ENCODE data around the gene DENND11.
A peak's percentile ranks its signal among the peaks of the same experiment; 100 is the strongest.

DENND11 gene

DNA sequence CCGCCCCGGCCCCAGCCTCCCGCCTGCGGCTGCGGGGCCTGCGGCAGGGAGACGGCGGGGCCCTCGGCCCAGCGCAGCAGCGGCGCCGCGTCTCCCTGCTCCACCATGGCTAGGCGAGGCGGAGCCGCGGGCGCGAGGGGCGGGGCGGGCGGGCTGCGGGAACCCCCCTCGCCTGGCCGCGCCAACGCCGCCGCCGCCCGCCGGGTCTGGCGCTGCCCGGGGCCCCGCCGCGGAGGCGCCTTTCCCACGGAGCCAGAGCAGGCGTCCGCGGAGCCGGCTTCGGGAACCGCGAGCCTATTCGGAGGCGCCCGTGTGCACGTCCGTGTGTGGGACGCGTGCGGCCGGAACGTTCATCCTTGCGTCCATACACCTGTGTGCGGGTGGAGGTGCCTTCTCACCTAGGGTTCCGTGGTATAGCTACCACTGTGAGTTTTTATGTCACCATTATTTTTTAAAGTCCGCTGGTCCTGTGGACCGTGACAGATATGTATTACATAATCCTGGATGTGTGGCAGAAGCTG is at the start of gene DENND11:
DENND11 (minus strand) TSS at position 120 of the 521 bp plus-strand sequence; CDS start at position 107, 13 bp downstream.
- peak; percentile 50 to 55 for DNase-seq

GRCh38 chr7:141748396-141748795 is 46.4 kb upstream of the DENND11 start:
- no peak for DNase-seq

DNA sequence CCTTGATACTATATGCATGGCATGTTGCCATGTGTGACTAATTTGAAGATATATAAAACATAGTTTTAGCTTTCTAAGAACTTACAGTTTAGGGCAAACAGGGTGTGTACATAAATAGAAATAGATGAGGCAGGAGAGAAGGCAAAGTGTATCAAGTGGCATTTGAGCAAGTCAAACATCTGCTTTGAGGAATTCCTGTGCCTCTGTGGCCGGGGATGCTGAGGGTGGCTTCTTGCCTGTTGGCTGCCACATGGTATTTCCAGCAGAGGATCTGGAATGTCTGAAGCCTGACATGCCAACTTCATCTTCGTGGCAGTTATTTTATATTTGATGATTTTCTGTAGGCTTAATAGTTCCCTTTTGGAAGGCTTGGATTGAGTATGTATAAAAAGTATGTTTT is 42.2 kb upstream of the DENND11 start:
- DNase-seq = no peak

GRCh38 chr7:141742229-141742628 is 40.3 kb upstream of the DENND11 start:
- DNase-seq = no peak

GRCh38 chr7:141739250-141739649 is 37.3 kb upstream of the DENND11 start:
- DNase-seq = no peak

GRCh38 chr7:141738592-141739013 is 36.6 kb upstream of the DENND11 start:
- no peak for DNase-seq

GRCh38 chr7:141737836-141738591 is 36.0 kb upstream of the DENND11 start, which contains the start of gene SSBP1:
SSBP1 (plus strand) TSS chr7:141738358; CDS start chr7:141739167, 809 bp downstream.
- peak; percentile 89 to 92 for DNase-seq

- peak in 1 of 2 experiments; percentile 12 for DNase-seq
Measured at GRCh38 chr7:141737118-141737835, 35.3 kb upstream of the DENND11 start.

DNA sequence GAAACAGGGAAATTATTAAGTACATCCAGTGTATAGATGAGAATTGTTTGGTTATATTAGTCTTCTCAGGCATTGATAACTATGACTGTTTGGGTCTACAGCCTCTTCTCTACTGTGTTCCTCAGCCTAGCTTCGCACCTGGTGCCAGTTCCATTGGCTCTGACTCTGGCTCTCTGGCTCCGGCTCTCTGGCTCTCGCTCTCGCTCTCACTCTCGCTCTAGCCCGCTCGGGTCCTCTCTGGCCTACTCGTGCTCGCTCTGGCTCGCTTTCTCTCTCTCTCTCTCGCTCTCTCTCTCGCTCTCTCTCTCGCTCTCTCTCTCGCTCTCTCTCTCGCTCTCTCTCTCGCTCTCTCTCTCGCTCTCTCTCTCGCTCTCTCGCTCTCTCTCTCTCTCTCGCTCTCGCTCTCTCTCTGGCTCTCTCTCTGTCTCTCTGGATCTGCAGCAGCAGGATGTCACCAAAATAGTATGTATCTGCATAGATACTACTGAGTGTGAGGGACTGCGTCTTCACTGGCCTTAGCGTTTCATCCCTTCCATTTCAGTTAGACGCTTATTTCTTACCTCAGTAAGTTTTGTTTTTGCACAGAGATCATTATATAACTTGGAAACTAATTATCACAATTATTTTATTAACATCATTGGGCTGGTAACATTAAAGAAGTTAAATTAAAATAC is 29.6 kb upstream of the DENND11 start:
- DNase-seq = no peak

- DNase-seq = no peak
Measured at GRCh38 chr7:141729020-141729419, 27.1 kb upstream of the DENND11 start.

- no peak for DNase-seq
Measured at GRCh38 chr7:141722529-141722928, 20.6 kb upstream of the DENND11 start.

DNA sequence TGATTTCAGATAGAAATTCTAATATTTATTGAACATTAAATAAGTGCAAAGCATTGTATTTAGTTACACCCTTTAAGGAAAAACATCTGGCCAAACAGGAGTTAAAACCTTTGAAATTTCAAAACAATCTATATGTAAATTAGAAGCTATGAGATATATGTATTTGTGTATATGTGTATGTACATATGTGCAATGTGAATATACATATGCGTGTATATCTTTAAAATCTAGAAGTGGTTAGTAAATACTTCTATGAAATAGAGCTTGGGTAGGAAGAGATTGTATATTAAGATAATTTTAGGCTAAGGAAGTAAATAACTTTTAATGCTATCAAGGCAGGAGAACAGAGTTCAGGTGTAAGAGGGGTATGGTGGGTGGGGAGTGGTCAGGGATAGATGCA is 15.5 kb upstream of the DENND11 start:
- no peak for DNase-seq

DNA sequence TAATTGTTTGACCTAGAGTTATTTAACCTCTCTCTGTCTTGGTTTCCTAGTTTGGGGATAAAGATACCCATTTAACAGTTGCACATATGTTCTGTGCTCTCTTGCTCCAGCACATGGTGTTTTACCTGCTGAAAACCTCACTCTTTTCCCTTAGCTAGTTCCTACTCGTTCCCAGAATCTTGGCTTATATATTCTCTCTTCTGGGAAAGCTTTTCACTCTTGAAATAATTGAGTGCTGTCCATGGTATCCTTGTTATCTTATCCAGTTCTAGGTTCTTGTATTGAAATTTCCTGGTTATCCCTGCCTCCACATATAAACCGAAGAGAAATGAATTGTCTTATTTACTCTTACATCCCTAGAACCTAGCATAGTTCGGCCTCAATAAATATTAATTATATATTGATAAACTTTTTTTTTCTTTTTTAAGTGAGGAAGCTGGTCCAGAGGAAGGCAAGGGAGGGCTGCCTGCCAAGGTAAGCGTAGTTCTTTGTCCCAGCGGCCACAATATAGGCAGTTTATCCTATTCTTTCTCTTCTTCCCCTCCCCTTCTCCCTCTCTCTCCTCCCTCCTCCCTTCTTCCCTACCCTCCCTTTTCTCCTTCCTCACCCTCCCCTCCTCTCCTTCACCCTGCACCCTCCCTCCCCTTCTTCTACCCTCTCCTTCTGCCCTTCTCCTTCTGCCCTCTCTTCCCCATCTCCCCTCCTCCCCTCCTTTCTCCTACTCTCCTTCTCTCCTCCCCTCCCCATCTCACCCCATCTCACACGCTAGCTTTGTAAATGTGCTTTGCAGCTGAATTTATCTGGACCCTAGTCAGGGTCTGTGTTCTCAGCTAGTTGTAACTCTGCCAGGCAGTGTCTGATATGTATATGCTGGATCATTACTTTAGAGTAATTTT is 14.1 kb upstream of the DENND11 start:
- no peak for DNase-seq

DNA sequence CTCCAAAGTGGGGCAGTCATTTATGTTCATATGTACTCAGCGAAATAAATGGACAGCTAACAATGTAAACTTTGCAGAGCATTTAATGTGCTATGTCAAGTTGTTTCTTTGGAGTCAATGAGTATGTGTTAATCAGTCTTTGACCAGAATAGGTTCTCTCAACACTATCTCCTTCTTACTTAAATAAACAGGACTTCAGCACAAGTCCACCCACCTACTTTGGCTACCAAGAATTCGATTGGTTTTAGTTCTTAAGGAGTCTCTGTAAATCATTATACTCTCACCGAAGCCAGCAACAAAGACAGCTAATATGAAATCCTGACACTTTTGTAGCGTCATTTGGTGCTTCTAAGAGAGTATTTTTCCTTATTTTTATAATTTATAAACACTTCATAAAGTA is 13.1 kb upstream of the DENND11 start:
- no peak for DNase-seq

- no peak for DNase-seq
Measured at GRCh38 chr7:141714571-141714970, 12.6 kb upstream of the DENND11 start.

DNA sequence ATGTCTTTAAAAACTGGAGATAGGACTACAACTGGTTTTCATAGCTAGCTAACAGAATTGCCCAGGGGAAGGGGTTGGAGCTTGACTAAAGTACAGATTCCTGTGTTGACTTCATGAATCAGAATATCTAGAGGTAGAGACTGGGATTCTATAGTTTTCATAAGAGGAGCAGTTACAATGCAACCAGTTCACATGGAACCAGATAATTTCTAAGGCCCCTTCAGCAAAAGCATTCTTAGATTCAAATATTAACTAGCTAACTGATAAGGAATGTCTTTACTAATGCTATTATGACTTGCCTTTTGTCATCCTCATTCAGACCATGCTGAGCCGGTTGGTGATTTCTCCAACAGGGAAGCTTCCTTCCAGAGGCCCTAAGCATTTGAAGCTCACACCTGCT is 11.9 kb upstream of the DENND11 start:
- no peak for DNase-seq

DNA sequence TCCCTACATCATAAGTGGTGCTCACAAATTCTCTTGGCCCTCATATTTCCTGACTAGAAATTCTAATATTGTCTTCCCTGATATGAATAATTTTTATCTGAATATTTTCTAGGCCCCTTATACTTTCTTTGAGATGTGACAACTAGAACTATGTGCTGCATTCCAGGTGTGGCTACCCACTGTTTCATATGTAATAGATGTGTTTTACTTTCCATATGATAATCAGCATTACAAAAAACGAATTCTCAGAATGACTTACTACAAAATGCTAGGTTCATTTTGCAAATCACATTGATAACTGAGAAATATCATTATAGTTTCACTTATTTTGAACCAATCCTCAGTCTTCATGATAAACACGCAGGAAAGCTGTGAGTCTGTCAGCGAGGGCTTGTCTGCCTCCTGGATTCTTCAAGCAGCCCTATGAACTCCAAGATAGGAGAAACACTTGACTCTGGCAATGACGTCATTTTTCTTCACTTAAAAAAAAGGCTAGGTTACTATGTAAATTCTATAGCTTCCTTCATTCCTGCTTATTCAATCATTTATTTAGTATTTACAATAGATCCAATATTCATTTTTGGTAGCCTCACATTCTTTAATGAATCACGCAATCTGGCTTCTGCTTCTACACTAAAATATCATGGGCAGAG is 10.8 kb upstream of the DENND11 start:
- DNase-seq = no peak

DNA sequence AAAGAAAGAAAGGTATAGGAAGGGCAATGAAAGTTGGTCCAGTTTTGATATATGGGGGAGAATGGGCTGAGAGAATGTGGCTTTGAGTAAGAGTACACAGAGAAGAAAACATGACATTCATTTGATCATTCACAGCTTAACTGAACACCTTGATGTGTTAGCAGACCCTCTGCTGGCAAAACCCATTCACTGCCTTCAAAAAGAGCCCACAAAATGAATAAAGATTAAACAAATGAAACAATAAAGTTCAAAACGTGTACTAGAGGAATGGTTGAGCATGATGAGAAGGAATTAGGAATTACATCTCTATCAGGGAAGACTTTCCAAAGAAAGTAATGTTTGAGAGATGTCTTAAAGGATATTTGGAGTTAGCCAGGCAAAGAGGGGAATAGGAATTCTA is 8.3 kb upstream of the DENND11 start:
- DNase-seq = no peak

DNA sequence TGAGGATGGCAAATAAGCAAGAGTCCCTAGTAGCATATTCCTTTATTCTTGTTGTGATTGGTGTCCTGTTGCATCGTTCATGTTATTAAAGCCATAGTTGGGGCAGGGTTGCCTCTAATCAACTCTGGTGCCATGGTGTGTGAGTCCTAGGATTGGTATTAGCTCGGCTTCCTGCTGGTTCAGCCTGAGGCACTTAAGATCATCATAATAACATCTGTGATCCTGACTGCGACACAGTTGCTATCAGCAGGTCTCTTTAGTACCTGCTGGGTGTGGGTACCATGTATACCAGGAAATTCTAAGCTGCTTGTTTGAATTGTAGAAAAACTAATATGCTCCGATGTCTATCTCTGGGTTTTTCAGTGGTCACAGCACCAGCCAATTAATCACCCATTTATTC is 7.8 kb upstream of the DENND11 start:
- no peak for DNase-seq

GRCh38 chr7:141709318-141709717 is 7.4 kb upstream of the DENND11 start:
- DNase-seq = no peak

DNA sequence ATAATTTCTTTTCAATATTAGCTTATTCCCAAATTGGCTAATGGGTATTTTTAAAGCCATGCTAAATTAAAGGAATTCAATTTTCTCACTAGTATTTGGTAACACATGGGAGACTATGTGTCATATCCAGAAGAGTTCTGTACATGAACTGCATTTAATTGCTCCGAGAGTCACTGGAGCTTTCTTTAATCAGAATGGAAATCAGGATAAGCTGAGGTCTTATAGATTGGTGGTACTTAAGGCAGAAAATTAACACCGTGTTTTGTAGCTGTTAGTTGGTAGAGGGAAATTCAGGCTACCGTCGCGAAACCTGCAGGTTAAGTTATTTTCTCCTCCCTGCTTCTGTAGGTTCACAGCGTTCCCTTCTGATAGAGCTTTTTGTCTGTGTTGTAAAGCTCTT is 6.4 kb upstream of the DENND11 start, which contains the start of gene WEE2:
WEE2 (plus strand) TSS at position 3 of the 400 bp plus-strand sequence. CDS start 406 bp downstream, outside the sequence.
- DNase-seq = no peak

Data from activated CD4-positive, alpha-beta T cell treated with anti-CD3 and anti-CD28 coated beads, Interleukin-2, amount 50 U/mL, for 48 hours (primary cell).